Fibroblast of lung (primary cell): ENCODE data around the gene FLVCR1. TPM values are rescaled to one million over a fixed set of nuclear protein-coding genes. Genes with fewer than 3 reads are reported as not detected.

Source experiments
- DNase-seq, 2 donors: peaks; one replicate each; pipeline versions ENCODE4 v3.0.0 to v3.0.0-alpha.2; 2010; ENCODE audit warnings: low read depth in 2 of 2
- H2AFZ ChIP-seq: 2 replicates; pipeline ENCODE4 v1.5.1; 2012; ENCODE audit warnings: low read length, control low read depth, inconsistent platforms
- H3K27ac ChIP-seq: 2 replicates; pipeline ENCODE4 v1.5.1; 2011; ENCODE audit warnings: low read length, control low read depth; ENCODE audit not compliant: insufficient read depth
- H3K27me3 ChIP-seq: 2 replicates; pipeline ENCODE4 v1.5.1; 2011; ENCODE audit warnings: mild to moderate bottlenecking, low read length; ENCODE audit not compliant: control insufficient read depth, insufficient read depth
- H3K36me3 ChIP-seq: 2 replicates; pipeline ENCODE4 v1.5.1; 2011; ENCODE audit warnings: low read length; ENCODE audit not compliant: control insufficient read depth, insufficient read depth
- H3K4me1 ChIP-seq: 2 replicates; pipeline ENCODE4 v1.5.1; 2011; ENCODE audit warnings: low read length; ENCODE audit not compliant: control insufficient read depth, insufficient read depth; ENCODE audit errors: extremely low read depth
- H3K4me2 ChIP-seq: 2 replicates; pipeline ENCODE4 v1.5.1; 2011; ENCODE audit warnings: low read length, control low read depth; ENCODE audit not compliant: insufficient read depth; ENCODE audit errors: extremely low read depth
- H3K4me3 ChIP-seq, 4 experiments: fragments of 200-600 bp in 1 of 4; sonication (generic) in 1 of 4; replicated peaks in 1 of 4; 2 replicates each; pipeline ENCODE4 v1.5.1; 2011 to 2016; ENCODE audit warnings: low read length in 4 of 4, low read depth in 3 of 4, mild to moderate bottlenecking in 3 of 4, control low read depth in 2 of 4, inconsistent platforms in 1 of 4, mixed read lengths in 1 of 4; ENCODE audit not compliant: insufficient read depth in 1 of 4; ENCODE audit errors: control extremely low read depth in 1 of 4
- H3K79me2 ChIP-seq: 2 replicates; pipeline ENCODE4 v1.5.1; 2012; ENCODE audit warnings: mild to moderate bottlenecking, low read length, inconsistent platforms; ENCODE audit not compliant: control insufficient read depth, insufficient read depth
- H3K9ac ChIP-seq: 2 replicates; pipeline ENCODE4 v1.5.1; 2011; ENCODE audit warnings: mild to moderate bottlenecking, low read length, control low read depth; ENCODE audit not compliant: insufficient read depth
- H3K9me3 ChIP-seq: 2 replicates; pipeline ENCODE4 v1.5.1; 2012; ENCODE audit warnings: low read depth, low read length; ENCODE audit not compliant: control insufficient read depth, insufficient read depth
- H4K20me1 ChIP-seq: 2 replicates; pipeline ENCODE4 v1.5.1; 2011; ENCODE audit warnings: low read length; ENCODE audit not compliant: control insufficient read depth, insufficient read depth; ENCODE audit errors: extremely low read depth
- CTCF ChIP-seq, 2 donors: IDR thresholded peaks in 1 of 2; conservative IDR thresholded peaks in 1 of 2; 1 replicate in 1 of 2; 2 replicates in 1 of 2; pipeline ENCODE4 v1.5.1; 2011 to 2012; ENCODE audit warnings: low read length in 2 of 2, control low read depth in 1 of 2, inconsistent platforms in 1 of 2, low read depth in 1 of 2, mild to moderate bottlenecking in 1 of 2
- EZH2 ChIP-seq: IDR thresholded peaks from 2 replicates; pipeline ENCODE4 v1.5.1; 2012; ENCODE audit warnings: low read length, control low read depth, mild to moderate bottlenecking; ENCODE audit errors: missing control alignments
- polyA plus RNA-seq, 2 donors: library from polyadenylated mRNA; depleted of rRNA in 1 of 2; stranded (reverse) in 1 of 2; unstranded in 1 of 2; fragments of >200 nt; gene quantifications; 2 replicates each; pipeline ENCODE4 v1.2.1, GENCODE V29; 2011 to 2012; ENCODE audit warnings: missing spikeins in 1 of 2
- total RNA-seq: library from RNA; depleted of rRNA; stranded (reverse); fragments of >200 nt; gene quantifications from 2 replicates; pipeline ENCODE4 v1.2.1, GENCODE V29; 2014

The FLVCR1 gene
- total and polyA plus RNA-seq, 2 donors (not counting 1 experiment from before 2014, with no cell fraction given) = 2.5 to 7.3 TPM

DNA sequence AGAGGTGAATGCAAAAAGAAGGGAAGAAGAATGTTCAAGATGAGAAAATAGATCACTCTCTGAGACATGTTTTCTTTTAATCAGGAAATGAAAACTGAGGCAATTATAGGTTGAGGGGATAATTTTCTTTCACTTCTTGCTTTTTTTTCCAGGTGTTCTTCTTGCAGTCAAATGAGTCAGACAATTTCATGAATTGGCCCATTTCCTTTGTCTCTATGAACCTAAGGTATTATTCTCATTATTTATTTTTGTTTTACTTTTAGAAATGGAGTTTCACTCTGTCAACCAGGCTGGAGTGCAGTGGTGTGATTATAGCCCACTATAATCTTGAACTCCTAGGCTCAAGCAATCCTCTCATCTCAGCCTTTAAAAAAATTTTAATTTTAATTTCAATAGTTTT is 88.8 kb downstream of the FLVCR1 start:
- Histone ChIP-seq H3K79me2 (no peaks in the 10 kb centered on the region), H3K27ac (no peak overlapping the region), H3K4me3 (no peak overlapping the region), H3K9ac (no peak overlapping the region), H3K27me3 (peaks cover 22% of the 10 kb centered on the region), H3K4me1 (peaks cover 2% of the 10 kb centered on the region), H3K4me2 (no peak overlapping the region), H4K20me1 (no peaks in the 10 kb centered on the region), H2AFZ (no peak overlapping the region), H3K9me3 (no peaks in the 10 kb centered on the region), H3K36me3 (no peaks in the 10 kb centered on the region)
- no peak for DNase-seq
- no peak for TF ChIP-seq EZH2
- no peak for TF ChIP-seq CTCF (conservative IDR thresholded peaks at IDR 0.05 in 1 of 2, IDR thresholded peaks at IDR 0.05 in 1 of 2; ENCODE audit: low read depth in 1 of 2, low read length in 2 of 2)

Other genes starting within 250 kb of the FLVCR1 start
- gene ATF3, start 249.5 kb upstream of the FLVCR1 start, total RNA-seq = 14.1 and 35.7 TPM in 2 replicates
- gene ATF3, start 249.5 kb upstream of the FLVCR1 start, polyA plus RNA-seq = 12.4 and 33.8 TPM in 2 replicates
- gene BATF3, start 158.4 kb upstream of the FLVCR1 start, total RNA-seq = 3.3 and 6.8 TPM in 2 replicates
- 3.6 and 9.1 TPM in 2 replicates for gene BATF3, start 158.4 kb upstream of the FLVCR1 start, polyA plus RNA-seq
- 24.4 and 25.4 TPM in 2 replicates for gene NSL1, start 66.5 kb upstream of the FLVCR1 start, total RNA-seq
- gene NSL1, start 66.5 kb upstream of the FLVCR1 start, polyA plus RNA-seq = 21.4 and 27.4 TPM in 2 replicates
- 15.4 and 22.5 TPM in 2 replicates for gene TATDN3, start 66.4 kb upstream of the FLVCR1 start, total RNA-seq
- gene TATDN3, start 66.4 kb upstream of the FLVCR1 start, polyA plus RNA-seq = 13.5 and 17.6 TPM in 2 replicates
- 0.51 and 0.83 TPM in 2 replicates for gene SPATA45, start 10.6 kb upstream of the FLVCR1 start, total RNA-seq
- 0.44 TPM in 1 of 2 replicates, not detected in the other for gene SPATA45, start 10.6 kb upstream of the FLVCR1 start, polyA plus RNA-seq
- gene VASH2, start 92.3 kb downstream of the FLVCR1 start, total RNA-seq = 0.17 and 1.0 TPM in 2 replicates
- gene VASH2, start 92.3 kb downstream of the FLVCR1 start, polyA plus RNA-seq = 0.22 and 0.46 TPM in 2 replicates
- 46.7 and 71.5 TPM in 2 replicates for gene ANGEL2, start 157.6 kb downstream of the FLVCR1 start, total RNA-seq
- 21.1 and 23.2 TPM in 2 replicates for gene ANGEL2, start 157.6 kb downstream of the FLVCR1 start, polyA plus RNA-seq
- gene RPS6KC1, start 193.0 kb downstream of the FLVCR1 start, total RNA-seq = 27.7 and 33.5 TPM in 2 replicates
- 14.1 and 20.9 TPM in 2 replicates for gene RPS6KC1, start 193.0 kb downstream of the FLVCR1 start, polyA plus RNA-seq